ENCODE results near the gene ZNF527. TPM values are rescaled to one million over a fixed set of nuclear protein-coding genes. Genes with fewer than 3 reads are reported as not detected.
A peak's percentile ranks its signal among the peaks of the same experiment; 100 is the strongest.

Gene ZNF527
- total RNA-seq (10 to 100 TPM in 2 of 9 donors, 1 to 10 TPM in 7; 1.8 to 11.4 (median 7.4) TPM), polyA plus RNA-seq (1 to 10 TPM; 3.0 to 6.3 (median 5.9) TPM)
- long read RNA-seq, donor 1, result 0 reads
- long read RNA-seq, donor 2, partial matches to known transcripts, result 0 of 1 reads
- long read RNA-seq, donor 2, other reads (novel, unspliced or antisense), result 0 of 1 reads
- long read RNA-seq, donor 3, partial matches to known transcripts, result 0 of 1 reads
- long read RNA-seq, donor 3, other reads (novel, unspliced or antisense), result 0 of 1 reads
- long read RNA-seq, donor 4, partial matches to known transcripts, result 0 of 5 reads
- long read RNA-seq, donor 4, other reads (novel, unspliced or antisense), result 1 of 5 reads
- long read RNA-seq, donor 5, partial matches to known transcripts, result 0 of 3 reads
- long read RNA-seq, donor 5, other reads (novel, unspliced or antisense), result 2 of 3 reads
- long read RNA-seq, donor 6, partial matches to known transcripts, result 0 of 1 reads
- long read RNA-seq, donor 6, other reads (novel, unspliced or antisense), result 0 of 1 reads
- long read RNA-seq, donor 7, partial matches to known transcripts, result 0 of 1 reads
- long read RNA-seq, donor 7, other reads (novel, unspliced or antisense), result 0 of 1 reads
- long read RNA-seq, donor 8, partial matches to known transcripts, result 0 of 2 reads
- long read RNA-seq, donor 8, other reads (novel, unspliced or antisense), result 0 of 2 reads
- long read RNA-seq, donor 9, result 0 reads
- long read RNA-seq, donor 10, result 0 reads

- TF ChIP-seq POLR2A (IDR thresholded peaks at IDR 0.05), result peak; percentile 59 to 90
- TF ChIP-seq CTCF (IDR thresholded peaks at IDR 0.05), result peak in 2 of 6 experiments; percentile 30 to 32
- H3K27me3 ChIP-seq, result no peaks in the 10 kb centered on the region
- intact Hi-C loops (cut with DNase I), result loop anchor here in 1 of 2 donors (10.0 kb wide), 1 partner anchor 46 kb away; no protein-coding TSS in a partner anchor
Measured at GRCh38 chr19:37370880-37371661, at the start of gene ZNF527. Gene ZNF527 (plus strand): TSS chr19:37371099. CDS start chr19:37374199, 3,100 bp downstream.

GRCh38 chr19:37329686-37330085, 41.2 kb upstream of the ZNF527 start:
- DNase-seq, result no peak
- Histone ChIP-seq H3K4me3 (no peak overlapping the region), H3K36me3 (replicated peaks in 1 of 2) (peaks cover 0 to 44% of the 10 kb centered on the region in 2 donors), H3K27ac (no peak overlapping the region), H3K9me3 (replicated peaks in 1 of 3) (no peaks in the 10 kb centered on the region), H3K27me3 (no peaks in the 10 kb centered on the region), H3K4me1 (replicated peaks in 1 of 2) (peaks cover 0 to 5% of the 10 kb centered on the region in 2 donors)
- 59 to 92% (median 74%) methylated on average over 1 of the region's 1 CpG for WGBS, 4 donors
- intact Hi-C loops (cut with DNase I), result loop anchor here in 1 of 2 donors (10.0 kb wide), 2 partner anchors 45 to 115 kb away; partner anchors contain the start of genes ZNF383, ZNF527 and ZNF585B
- TF ChIP-seq POLR2A (IDR thresholded peaks at IDR 0.05) (no peak), CTCF (IDR thresholded peaks at IDR 0.05) (peak in 3 of 6 experiments; percentile 3 to 21 (median 17))

More at GRCh38 chr19:37370880-37371661, at the start of gene ZNF527:
- 1 to 9% (median 2%) methylated on average over 10 to 58 of the region's 58 CpGs for WGBS, 4 donors
- Histone ChIP-seq H3K9me3 (replicated peaks in 1 of 3) (no peaks in the 10 kb centered on the region), H3K27ac (peak within 1 kb of the TSS; percentile 39 to 94 (median 83)), H3K4me3 (peak within 1 kb of the TSS; percentile 26 to 64 (median 59)), H3K4me1 (replicated peaks in 1 of 2) (peaks cover 4 to 13% of the 10 kb centered on the region in 2 donors), H3K36me3 (replicated peaks in 1 of 2) (peaks cover 0 to 9% of the 10 kb centered on the region in 2 donors)
- DNase-seq, result peak; percentile 98 to 99 (median 99)

GRCh38 chr19:37332839-37333238, 38.1 kb upstream of the ZNF527 start:
- no peak overlapping the region for H3K4me3 ChIP-seq
- no peak for DNase-seq
- peaks cover 21 to 31% of the 10 kb centered on the region in 2 donors for H3K4me1 ChIP-seq (replicated peaks in 1 of 2)
- intact Hi-C loops (cut with DNase I), result no loop called here
- H3K9me3 ChIP-seq (replicated peaks in 1 of 3), result no peaks in the 10 kb centered on the region
- H3K27me3 ChIP-seq, result no peaks in the 10 kb centered on the region
- TF ChIP-seq CTCF (IDR thresholded peaks at IDR 0.05) (no peak), POLR2A (IDR thresholded peaks at IDR 0.05) (no peak)
- H3K36me3 ChIP-seq (replicated peaks in 1 of 2), result peaks cover 0 to 15% of the 10 kb centered on the region in 2 donors
- peak overlapping the region in 1 of 5 donors; percentile 86 for H3K27ac ChIP-seq
